NCI-H1436 (cell line): ENCODE measurements around the gene LEMD1.
"Not testable (repeated sequence)": the region's sequence is repeated elsewhere in the genome, so short reads cannot be mapped to it uniquely, and the experiment has no call there.

Experiments
- DNase-seq: peaks from one replicate; lab custom pipeline; 2025; lab: John Stamatoyannopoulos, UW

LEMD1 gene

DNA sequence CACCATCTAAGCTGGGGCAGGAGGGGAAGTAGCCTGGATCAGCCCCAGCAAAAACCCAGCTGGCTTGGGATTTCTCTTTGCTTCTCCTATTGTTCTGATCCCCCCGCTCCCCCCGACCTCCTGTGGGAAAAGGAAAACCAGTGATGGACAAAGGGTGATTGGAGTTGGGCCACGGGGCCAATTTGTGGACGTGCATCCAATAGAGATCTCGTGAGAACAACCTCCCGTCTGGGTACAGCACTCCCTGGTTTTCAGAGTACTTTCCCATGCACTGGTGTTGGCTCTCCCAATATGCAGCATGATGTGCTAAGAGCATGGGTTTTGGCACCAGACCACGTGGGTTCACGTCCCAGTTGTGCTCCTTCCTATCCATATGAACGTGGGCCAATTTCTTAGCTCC, 25.0 kb upstream of the LEMD1 start:
- DNase-seq, result no peak

DNA sequence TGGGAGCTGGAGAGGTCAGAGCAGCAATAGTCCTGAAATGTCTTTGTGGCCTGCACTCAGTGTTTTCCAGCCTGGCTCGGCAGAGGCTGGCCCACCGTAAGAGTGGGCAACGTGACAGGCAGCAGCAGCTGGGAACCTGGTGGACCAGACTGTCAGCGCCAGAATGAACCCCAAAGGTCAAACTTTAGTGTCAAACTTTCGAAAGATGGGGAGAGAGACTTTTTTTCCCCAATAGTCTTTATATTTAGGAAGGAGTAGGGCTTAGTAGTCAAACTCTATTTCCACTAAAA, 23.7 kb upstream of the LEMD1 start:
- DNase-seq, result no peak

DNA sequence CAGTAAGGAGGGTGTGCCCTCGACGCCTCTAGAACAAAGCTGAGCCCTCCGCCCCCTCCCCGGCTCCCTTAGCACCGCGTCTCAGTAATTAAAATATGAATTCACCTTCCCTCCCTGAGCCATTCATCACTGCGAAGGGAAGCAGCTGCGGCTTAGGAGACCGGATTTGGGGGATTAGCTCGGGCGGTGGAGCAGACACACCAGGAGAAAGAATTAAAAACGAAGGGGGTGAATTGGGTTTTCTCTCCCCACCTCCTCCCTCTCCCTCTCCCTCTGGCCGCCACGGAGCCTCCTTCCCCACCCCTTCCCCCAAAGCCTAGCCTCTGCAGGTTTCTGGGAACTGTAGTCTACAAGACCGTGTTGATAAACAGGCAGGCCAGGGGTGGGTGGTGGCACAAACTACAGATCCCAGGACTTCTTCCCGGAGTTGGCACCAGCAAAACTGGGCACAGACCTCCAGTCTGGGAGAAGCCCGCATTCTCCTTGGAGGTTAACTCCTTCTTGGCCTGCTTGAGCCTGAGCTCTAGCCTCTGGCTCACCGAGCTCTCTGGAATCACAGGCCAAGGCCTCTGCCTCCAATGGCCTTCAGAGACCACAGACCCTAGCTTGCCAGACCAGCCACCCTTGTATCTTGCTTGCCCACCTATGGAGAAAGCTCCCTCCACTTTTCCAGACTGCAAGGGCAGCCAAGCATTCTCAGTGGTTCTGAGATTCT, 23.2 kb upstream of the LEMD1 start:
- peak; percentile 92 for DNase-seq

DNA sequence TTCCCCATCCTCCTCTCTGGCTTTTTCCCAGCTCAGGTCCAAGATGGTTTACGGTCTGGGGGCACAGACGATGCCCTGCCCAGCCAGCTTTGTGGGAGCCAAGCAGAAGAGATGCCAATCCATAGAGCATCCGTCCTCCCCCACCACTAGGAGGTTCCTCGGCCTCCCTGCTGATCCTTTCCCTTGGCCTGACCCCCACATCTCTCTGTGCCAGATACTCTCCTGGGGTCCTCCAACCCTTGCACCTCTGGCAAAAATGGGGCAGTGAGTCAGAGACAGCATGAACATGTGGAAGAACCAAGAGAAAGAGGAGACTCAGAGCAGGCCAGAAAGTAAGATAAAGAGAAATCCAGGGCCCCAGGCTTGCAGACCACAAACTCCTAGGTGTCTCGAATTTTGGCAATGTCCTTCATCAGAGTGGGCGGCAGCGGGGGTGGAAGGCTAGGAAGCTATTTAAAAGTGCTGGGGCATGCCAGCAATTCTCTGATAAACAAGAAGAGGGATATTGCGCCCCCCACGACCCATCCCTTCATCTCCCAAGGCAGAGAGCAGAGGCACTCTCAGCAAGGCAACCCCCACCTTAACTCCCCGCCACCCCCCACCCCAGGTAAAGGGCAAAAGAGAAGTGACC, 22.6 kb upstream of the LEMD1 start:
- DNase-seq, result no peak

DNA sequence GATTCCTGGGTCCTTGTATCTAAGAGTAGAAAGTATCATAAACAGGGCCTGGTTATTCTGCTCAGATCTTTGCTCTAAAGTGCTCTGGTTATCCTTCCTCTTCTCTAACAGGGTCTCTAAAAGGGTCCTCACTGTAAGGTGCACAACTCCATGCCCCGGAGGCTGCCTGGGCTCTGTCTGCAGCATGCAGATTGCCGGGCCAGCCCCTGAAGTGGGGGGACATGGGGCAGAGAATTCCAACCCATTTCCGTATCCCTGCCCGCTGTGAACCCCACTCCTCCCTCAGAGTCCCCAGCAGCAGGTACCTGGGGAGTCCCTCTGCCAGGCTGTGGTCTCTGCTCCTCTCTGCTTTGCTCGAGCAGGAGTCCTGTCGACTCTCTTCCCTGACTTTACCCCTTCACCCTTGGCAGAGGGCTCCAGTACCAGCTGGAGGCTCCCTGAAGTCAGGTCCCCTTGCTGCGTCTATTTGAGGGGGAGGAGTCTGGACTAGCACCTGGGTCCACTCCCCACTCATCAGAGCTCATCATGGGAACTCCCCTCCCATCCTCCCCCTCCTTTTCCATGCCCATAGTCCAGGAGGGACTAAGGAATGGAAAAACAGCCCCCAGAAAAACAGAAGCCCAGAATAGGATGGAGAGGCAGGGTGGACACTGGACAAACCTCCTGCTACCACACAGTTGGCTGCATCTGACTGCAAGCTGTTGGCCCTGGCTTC, 21.9 kb upstream of the LEMD1 start:
- DNase-seq, result no peak

DNA sequence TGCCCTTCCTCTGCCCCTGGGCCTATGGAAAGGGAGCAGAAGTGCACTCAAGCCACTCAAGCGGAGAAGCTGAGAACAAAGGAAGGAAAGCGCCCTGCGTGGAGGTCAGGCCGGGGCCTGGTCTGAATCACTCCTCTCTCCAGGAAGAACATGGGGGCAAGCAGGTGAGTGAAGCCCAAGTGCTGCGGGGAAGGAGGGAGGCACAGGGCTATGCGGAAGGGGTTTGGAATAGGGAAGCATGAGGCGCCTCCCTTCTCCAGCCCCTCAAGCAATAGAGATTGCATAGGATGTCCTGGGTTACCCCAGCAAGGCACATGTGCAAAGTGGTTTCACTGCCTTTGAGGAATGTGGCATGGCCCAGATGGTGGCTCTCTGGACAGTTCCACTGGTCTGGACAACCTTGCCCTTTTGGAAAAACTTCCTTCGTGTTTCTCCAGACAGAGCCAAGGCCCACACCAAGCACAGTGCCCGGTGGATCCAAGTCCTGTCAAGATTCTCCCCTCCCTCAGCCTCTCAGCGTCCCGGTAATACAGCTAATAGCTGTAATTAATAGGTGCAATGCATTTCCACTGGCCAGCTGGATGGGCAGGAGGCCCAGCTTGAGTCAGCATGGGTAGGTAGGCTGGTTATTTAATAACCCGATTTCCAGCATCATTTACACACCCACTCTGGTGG, 20.3 kb upstream of the LEMD1 start:
- DNase-seq, result no peak

DNA sequence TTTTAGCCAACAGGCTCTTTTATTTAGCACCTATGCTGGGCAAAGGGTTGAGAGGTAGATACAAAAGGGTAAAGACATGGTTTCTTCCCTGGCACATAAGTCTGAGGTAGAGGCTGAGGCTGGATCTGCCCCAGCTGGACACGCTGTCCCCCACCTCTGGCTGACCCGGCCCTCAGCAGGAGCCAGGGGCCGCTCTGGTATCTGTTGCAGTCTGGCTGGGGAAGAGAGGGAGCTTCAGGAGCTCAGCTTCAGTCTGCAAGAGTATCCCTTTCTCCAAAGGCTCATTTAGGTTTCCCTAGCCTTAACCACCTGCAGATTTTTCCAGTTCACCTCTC, 19.8 kb upstream of the LEMD1 start:
- DNase-seq, result no peak

DNA sequence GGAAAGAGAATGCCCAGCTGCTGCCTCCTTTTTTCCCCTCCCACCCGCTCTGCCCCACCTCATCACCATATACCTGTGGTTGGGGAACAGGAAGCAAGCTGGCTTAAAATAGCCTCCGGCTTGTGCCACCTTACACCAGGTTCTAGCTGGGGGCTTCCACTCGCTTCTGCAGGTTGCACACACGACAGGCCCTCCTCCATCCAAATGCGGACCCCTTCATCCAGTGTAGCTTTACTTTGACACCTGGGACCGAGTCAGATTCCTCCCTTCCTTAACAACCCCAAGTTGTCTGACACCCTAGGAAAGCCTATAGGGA, 19.4 kb upstream of the LEMD1 start:
- no peak for DNase-seq

DNA sequence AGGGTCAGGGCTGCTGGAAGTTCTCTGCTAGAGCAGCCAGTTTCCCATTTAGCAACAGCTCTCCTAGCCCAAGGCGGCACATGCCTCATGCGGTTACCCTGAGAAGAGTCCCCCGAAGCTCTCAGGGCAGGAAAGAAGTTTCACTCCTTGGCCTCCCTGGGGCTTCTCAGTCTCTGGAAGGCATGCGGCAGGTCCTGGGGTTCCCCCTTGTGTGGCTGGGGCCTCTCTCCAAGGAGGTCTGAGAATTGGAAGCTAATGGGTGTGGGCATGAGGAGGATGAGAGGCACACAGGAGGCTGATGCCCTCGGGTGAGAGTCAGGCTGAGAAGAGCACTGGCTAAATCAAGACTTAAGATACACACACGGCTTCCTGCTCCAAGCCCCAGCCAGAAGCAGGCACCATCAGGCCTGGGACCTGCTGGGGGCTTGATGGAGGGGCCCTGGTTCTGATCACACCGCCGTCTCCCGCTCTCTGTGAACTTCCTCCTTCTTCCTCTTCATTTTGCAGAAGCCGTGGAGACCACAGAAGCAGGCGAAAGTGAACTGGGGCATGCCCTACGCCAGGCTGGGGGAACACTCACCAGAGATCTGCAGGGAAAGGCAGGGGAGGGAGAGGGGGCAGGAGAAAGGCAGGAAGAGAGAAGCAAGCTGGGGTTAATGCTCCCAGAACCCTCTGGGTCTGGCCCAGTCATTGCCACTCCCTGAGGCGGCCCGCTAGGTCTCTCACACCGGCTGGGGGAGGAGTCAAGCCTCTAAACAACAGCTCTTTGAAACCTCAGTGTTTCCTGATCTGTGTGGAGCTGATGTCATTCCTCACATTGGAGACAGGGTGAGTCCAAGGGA, 18.8 kb upstream of the LEMD1 start:
- peak; percentile 83 for DNase-seq

DNA sequence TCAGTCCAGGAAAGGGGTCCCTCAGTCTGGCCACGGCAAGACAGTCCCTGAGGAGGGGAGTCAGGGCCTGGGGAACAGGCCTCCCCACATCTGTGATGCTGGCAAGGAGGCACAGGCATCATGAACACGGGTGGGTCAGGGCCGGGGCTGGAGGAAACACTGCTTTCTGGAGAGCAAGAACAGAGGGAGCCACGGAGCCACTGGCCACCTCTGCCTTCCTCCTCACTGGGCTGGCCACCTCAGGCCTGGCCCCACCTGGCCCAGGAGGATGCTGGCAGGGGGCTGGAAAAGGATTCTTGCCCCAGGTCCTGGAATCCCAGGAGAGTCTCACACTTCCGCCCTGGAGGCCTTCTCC, 18.2 kb upstream of the LEMD1 start:
- DNase-seq, result no peak

DNA sequence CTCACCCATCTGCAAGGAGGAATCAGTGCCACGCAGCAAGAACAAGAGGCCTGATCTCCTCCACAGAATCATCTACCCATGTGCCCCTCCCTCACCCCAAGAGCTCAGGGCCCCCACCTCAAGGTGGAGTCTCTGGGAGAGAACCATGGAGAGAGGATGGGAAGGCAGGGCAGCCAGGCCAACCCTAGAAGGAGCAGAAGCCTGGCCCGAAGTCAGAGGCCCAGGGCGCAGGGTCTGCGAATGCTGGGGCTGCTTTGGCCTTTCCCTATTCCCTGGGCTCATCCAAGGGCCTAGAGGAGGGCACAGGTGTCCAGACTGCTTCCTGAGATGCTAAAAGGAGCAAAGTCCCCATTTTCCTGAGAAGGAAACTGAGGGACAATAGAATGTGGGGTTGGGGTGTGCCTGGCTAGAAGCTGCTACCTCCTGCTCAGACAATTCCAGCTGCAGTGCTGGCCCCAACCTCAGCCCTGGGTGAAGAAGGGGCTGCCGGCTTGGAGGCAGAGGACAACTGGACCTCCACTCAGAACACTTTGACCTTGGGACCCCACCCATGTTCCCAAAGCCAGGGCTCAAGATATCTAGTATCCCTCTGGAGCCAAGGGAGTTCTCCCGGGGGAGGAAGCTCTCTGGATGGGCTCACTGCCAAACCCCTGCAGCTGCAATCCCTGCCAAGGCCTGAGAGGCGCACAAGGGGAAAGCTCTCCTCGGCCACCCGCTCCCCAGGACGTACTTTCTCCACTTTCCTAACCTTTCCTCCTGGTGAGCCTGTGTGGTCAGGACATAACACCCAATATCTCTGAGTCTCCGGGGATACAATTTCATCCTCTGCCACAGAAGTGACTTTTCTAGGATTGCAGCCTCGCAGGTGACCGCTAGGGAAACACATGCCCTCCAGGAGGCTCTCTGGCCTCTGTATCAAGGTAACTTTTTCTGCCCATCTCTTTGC, 16.6 kb upstream of the LEMD1 start:
- peak; percentile 89 for DNase-seq

DNA sequence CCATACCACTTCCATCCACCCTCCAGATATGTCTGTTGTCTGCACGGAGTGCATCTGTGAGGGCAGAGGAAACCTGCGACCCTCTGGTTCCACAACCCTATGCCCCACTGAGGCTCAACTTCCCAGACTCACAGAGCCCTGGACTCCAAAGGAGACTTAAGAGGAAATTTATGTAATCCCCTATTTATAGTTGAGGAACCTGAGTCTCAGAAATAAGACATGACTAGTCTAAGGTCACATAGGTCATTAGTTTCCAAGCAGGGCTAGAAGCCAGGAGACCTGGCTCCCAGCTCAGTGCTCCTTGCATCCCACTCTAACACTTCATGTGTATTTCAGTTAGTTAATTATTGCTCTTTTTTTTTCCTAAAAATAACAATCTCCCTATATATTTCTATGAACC, 15.7 kb upstream of the LEMD1 start:
- DNase-seq, result no peak

DNA sequence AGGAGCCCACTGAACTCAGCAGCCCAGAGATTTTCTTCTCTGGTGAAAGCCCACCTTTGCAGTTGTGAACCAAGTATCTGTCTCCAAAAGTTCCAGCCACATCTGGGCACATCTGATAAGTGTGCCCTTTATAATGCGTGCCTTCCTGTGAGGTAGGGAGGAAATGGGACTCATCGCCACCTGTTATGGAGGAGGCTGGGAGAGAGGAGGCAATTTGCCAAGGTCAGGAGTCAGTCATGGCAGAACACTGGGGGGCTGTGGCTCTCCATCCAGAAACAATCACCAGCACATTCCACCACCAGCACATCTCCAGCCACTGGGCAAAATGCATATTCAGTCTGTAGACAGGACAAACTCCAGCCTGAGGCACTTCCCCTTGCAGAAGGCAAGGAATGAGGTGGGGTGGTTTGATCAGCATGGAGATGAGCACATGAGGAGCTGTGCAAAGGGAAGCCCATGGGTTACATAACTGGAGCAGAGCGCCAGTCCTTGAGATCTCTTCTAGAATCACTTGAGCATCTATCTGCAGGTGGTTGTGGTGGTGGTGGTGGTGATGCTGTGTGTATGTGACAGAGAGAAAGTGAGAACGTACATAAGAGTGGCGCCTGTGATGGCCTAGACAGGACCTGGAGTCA, 15.0 kb upstream of the LEMD1 start:
- no peak for DNase-seq

DNA sequence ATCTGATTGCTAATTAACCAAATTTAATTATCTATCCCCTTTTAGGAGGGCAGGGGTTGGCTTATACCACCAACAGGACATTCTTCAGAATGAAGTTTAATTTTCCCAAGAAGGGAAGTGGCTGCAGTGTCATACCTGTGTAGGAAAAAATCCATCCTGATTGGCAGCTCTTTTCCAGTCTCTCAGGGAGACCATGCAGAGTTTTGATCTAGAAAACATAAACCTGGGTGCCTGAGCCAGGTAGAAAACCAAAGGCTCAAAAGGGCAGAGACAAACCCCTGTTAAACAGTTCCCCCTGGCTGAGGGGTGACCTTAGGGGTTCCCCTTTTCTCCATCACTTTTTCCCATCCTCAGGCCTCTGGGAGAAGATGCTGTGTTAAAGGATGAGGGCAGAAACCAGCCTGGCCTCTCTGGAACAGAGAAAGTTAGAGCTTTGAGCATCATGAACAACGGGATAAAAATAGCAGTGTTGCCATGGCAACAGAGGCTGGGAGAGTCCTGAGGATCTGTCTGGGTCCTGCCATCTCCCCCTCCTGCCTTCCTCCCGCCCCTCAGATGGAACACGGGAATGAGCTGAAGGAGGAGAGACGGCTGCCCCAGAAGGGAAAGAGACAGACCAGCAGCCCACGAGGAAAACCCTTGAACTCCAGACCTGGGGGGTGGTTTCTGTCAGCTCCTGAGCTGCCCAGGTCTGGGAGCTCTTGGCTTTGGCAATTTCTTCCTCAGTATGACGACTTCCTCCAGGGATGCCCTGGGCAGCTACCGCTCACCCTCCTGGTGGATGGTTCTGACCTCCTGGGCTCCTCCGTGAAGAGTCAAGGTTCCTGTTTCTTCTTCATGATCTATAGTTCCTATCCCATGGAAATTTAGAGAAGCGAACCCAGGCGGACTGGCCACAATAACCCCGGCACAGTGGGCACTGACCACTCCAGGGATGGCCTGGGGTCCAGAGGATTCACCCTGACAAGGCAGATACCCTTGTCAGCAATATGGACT, 14.0 kb upstream of the LEMD1 start:
- no peak for DNase-seq

DNA sequence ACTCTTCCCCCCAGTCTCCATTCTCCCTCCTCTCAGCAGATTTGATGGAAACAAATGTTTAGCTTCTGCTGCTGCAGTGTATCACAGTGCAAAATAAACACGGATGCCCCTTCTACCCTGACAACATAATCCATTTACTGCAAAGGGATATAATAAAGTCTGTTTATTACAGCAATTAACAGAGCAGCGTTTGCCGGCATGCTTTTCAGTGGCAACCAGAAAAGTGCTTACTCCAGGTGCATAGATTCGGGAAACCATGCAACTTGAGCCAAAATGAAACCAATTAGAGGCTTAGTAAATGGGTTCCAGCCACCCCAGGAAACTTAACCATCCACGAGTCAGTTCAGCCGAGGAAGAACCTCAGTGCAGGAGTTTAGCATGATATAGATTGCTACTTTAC, 12.9 kb upstream of the LEMD1 start:
- peak; percentile 79 for DNase-seq

DNA sequence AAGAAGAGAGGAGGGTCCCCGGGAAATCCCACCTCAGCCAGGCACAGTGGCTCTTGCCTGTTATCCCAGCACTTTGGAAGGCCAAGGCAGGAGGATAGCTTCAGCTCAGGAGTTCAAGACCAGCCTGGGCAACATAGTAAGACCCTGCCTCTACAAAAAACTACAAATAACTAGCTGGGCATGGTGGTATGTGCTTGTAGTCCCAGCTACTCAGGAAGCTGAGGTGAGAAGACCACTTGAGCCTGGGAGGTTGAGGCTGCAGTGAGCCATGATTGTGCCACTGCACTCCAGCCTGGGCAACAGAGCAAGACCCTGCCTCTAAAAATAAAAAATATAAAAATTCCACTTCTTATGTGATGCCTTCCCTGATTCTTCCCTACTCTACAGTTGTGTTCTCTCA, 10.8 kb upstream of the LEMD1 start:
- not testable (repeated sequence) for DNase-seq

DNA sequence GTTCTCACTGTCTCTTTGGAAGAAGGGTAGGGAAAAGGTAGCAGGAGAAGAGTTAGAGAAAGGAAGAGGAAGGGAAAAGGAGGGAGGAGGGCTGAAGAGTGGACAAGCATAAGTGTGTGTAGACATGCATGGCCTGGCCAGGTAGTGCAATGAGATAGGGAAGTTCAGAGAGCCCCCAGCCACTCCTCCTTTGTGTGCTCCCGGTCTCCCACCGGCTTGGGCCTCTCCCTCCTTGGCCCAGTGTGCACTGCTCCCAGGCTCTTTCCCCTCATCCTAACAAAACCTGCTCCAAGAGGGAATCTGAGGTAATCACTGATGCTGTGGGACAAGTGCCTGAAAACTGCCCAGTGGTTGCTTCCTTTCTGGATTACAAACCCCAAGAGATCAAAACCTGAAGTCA, 10.3 kb upstream of the LEMD1 start:
- no peak for DNase-seq

DNA sequence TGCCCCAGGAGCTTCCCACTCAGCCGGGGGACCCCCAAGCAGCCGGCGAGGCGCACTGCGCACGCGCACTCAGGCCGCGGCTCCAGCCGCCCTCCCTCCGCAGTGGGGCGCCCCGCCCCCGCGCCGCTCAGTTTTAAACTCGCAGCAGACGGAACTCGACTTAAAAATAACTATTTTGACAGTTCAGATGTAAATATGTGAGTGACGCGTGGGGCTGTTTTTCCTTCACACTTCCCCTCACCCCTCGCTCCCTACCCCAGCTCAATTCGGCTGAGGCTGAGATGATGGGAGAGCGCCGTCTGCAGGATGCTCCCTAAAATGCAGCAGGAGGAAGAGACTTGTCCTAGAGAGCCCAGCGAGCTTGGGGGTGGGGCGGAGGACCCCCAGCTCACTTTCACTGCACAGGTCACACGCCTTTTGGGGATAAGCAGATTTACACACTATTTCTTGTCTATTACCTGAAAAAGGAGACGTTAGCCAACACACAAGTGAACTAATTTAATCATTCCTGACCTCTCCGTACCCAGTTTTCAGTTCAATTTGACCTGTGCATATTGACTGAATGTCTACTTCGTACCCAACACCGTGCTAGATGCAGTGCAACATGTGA, 8.9 kb upstream of the LEMD1 start:
- DNase-seq, result no peak
